Measurements from ENCODE around the gene PTPRN2.
"Not testable (repeated sequence)": the region's sequence is repeated elsewhere in the genome, so short reads cannot be mapped to it uniquely, and the experiment has no call there.

Gene PTPRN2

GRCh38 chr7:158470336-158470735, 117.3 kb downstream of the PTPRN2 start:
- no peak for DNase-seq (ENCODE audit: low read depth in 2 of 2, low spot score in 1 of 2)

DNA sequence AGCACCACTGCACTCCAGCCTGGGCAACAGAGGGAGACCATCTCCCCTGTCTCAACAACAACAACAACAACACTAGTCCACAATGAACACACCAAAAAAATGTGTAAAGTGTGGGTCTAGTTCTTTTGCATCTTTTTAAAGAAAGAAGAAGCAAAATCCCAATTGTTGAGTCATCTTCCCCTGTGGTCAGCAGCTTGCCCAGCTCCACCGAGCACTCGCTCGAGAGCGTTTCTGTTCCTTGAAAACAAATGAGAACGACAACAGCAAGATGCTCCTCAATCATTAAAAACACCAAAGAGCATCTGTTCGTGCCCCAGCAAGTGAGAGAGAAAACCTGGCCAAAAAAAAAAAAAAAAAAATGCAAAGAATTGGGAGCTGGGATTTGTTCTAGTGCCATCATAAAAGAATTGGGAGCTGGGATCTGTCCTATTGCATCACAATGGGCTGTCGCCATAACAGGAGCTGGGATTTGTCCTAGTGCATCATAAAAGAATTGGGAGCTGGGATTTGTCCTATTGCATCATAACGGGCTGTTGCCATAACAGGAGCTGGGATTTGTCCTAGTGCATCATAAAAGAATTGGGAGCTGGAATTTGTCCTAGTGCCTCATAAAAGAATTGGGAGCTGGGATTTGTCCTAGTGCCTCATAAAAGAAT, 118.1 kb downstream of the PTPRN2 start:
- no peak for DNase-seq (ENCODE audit: low read depth in 2 of 2, low spot score in 1 of 2)

- no peak for DNase-seq (ENCODE audit: low read depth in 2 of 2, low spot score in 1 of 2)
Observed at GRCh38 chr7:158468700-158469296, 118.8 kb downstream of the PTPRN2 start.

DNA sequence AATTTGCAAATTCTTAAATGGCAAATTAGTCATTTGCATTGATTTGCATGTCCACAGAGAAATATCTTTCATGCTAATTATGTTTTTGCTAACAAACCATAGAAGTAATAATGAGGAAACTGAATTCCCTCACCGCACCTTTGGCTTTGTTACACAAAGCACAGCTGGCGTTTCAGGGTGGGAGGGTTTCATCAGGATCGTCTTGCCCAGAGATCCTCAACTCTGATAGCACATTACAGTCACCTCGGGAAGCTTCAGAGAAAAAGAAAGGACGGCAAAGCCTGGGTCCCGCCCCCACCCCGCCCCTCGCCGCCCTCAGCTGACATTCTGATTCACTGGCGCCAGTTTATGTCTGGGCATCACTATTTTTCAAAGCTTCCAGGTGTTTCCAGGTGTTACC, 119.4 kb downstream of the PTPRN2 start:
- no peak for DNase-seq (ENCODE audit: low read depth in 2 of 2, low spot score in 1 of 2)

- no peak for DNase-seq (ENCODE audit: low read depth in 2 of 2, low spot score in 1 of 2)
Observed at GRCh38 chr7:158467562-158467961, 120.1 kb downstream of the PTPRN2 start.

- DNase-seq (ENCODE audit: low read depth in 2 of 2, low spot score in 1 of 2), result no peak
Observed at GRCh38 chr7:158463317-158463716, 124.3 kb downstream of the PTPRN2 start.

DNA sequence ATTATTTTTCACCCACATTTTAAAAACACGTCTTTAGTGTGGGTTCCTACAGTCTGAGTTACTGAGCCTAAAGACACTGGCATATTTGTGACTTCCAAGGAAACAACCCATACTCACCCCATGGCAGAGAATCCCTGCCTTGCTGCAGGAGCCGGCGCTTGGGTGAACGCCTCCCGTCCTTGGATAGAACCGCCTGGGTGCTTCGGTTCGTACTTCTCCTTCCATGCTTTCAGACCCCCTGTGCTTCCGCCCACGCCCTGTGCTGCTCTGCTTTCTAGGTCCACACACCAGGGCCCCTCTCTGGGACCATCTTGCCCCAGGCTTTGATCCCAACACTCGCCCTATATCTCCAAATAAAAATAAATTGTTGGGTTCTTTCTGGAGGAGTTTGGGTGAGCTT, 125.8 kb downstream of the PTPRN2 start:
- no peak for DNase-seq (ENCODE audit: low read depth in 2 of 2, low spot score in 1 of 2)

DNA sequence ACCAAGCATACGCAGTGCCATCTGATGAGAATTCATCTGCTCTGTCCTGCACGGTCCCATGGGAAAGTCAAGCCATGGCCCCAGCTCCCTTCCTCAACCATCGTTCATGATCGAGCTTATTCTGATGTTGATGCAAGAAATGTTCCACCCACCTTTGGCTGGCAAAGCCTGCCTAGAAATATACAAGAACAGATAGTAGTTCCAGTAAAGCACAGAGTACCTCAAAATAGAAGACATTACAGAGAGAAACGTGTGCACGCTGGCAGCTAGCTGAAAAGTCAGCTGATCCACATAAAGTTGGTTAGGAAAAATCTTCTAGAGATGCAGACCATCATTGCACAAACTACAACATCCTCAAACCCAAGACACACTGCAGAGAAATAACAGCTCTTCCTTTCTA, 127.0 kb downstream of the PTPRN2 start:
- DNase-seq (ENCODE audit: low read depth in 2 of 2, low spot score in 1 of 2), result no peak

- DNase-seq (ENCODE audit: low read depth in 2 of 2, low spot score in 1 of 2), result no peak
Observed at GRCh38 chr7:158458716-158459282, 128.8 kb downstream of the PTPRN2 start.

GRCh38 chr7:158458096-158458495, 129.5 kb downstream of the PTPRN2 start:
- no peak for DNase-seq (ENCODE audit: low read depth in 2 of 2, low spot score in 1 of 2)

DNA sequence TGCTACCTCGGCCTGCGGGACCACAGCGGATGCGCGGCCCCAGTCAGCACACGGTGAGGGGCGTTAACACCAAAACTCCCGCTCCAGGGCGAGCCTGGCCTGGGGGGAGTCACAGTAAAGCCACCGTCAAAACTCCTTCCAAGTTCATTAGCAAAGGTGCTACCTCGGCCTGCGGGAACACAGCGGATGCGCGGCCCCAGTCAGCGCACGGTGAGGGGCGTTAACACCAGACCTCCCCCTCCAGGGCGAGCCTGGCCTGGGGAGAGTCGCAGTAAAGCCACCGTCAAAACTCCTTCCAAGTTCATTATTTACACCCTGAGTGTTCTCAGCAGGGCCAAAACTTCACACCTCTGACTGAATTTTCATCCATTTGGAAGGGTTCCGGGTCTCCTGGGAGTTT, 130.0 kb downstream of the PTPRN2 start:
- not testable (repeated sequence) for DNase-seq (ENCODE audit: low read depth in 2 of 2, low spot score in 1 of 2)

- DNase-seq (ENCODE audit: low read depth in 2 of 2, low spot score in 1 of 2), result no peak
Observed at GRCh38 chr7:158454631-158455030, 133.0 kb downstream of the PTPRN2 start.

GRCh38 chr7:158453663-158454062, 134.0 kb downstream of the PTPRN2 start:
- DNase-seq (ENCODE audit: low read depth in 2 of 2, low spot score in 1 of 2), result no peak

DNA sequence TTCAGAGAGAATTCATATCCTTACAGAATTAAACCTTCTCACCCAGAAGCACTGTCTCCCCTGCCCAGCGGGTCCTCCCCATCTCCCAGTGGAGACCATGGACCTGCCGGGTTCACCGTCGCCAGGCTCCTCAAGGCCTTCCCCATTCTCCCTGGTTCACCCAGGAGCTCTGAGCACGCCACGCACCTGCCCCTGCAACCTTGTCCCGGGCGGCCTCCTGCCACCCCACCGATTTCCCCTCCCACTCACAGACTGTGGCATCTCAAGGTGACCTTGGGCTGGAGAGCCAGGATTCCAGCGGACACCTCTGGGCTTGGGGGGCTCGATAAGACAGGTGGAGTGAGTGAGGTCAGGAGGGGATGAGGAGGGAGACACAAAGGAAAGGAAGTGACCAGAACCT, 135.3 kb downstream of the PTPRN2 start:
- no peak for DNase-seq (ENCODE audit: low read depth in 2 of 2, low spot score in 1 of 2)

GRCh38 chr7:158450476-158451124, 137.0 kb downstream of the PTPRN2 start:
- DNase-seq (ENCODE audit: low read depth in 2 of 2, low spot score in 1 of 2), result no peak

DNA sequence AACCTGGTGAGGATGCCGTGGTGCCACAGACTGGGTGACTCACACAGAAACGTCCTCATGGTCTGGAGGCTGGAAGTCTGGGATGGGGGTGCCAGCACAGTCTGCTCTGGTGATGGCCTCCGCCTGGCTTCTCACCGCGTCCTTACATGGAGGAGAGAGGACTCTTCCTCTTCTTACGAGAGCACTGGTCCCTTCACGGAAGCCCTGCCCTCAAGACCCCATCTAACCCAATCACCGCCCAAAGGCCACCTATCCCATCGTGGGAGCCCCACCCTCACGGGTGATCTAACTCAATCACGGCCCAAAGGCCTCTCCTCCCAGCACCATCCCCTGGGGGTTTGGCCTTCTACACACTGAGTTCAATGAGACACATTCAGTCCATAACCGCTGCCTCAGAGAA, 137.7 kb downstream of the PTPRN2 start:
- DNase-seq (ENCODE audit: low read depth in 2 of 2, low spot score in 1 of 2), result no peak

DNA sequence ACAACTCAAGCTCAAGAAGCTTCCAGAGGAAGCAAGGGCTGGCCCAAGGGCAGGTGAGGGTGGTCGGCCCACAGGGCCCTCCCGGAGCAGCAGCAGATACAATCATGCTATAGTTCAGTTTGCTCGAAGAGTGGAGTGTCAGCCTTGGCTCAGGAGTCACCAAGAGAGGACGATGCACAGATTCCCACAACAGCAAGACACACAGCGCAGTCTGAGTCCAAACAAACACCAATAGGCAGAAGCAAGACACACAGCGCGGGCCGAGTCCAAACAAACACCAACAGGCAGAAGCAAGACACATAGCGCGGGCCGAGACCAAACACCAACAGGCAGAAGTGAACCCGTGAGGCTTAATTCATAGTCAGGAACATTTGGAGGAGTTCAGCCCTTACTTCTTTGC, 138.4 kb downstream of the PTPRN2 start:
- no peak for DNase-seq (ENCODE audit: low read depth in 2 of 2, low spot score in 1 of 2)

DNA sequence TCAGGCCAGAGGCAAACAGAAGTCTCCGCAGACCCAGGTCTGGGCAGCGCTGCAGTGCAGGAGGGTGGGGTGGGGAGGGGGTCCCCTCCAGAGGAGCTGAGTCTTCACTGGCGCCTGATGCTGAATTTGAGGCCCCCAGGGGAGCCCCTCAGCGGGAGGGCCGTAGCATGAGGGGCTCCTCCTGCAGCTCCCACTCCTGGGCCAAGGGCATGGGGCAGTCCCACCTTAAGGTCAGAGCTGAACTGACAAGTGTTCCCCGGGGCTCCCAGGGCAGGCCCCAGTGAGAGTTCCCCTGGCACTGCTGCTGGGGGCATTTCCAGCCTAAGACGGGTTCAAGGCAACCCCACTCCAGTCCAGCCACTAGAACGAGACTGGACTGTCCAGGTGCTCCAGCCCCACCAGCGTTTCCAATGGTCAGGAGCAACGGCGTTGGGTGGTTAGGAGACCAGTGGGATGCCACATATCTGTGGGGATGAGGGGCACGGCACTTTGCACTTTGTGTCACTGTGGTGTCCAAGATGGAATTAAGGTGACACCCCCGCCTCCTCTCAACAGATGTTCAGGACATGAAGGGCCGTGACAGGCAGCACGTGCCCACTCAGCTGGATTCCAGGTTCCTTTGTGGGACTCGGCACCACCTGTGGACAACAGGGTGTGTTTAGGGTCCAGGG, 139.1 kb downstream of the PTPRN2 start:
- DNase-seq (ENCODE audit: low read depth in 2 of 2, low spot score in 1 of 2), result no peak

DNA sequence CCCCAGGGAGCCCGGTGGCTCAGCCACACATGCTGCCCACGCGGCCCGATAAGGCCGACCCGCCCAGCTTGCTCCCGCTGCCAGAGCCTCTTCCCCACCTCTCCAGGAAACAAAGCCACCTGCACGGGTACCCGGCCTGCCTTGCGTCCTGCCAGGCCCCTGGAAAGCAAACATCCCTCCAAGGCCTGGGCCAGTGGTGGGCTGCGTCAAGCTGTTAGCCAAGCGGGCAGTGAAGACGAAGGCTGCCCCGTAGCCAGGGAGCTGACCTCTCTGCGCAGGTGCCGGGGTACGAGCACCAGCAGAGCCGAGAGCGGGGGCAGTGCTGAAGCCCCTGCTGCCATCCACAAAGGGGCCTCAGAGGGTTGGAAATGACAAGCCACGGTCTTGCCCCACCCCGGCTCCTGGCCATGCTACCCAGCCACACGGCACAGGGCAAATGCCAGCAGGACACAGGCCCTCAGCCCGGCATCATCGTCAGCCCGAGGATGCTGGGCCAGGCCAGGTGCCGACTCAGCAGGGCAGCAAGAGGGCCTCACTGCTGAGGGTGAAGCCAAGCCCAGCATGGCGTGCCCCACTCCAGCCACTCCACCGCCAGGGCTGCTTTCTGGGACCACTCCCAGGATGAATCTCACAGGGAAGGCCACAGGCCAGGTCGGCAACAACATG, 140.0 kb downstream of the PTPRN2 start:
- no peak for DNase-seq (ENCODE audit: low read depth in 2 of 2, low spot score in 1 of 2)

- no peak for DNase-seq (ENCODE audit: low read depth in 2 of 2, low spot score in 1 of 2)
Observed at GRCh38 chr7:158447151-158447505, 140.5 kb downstream of the PTPRN2 start.

DNA sequence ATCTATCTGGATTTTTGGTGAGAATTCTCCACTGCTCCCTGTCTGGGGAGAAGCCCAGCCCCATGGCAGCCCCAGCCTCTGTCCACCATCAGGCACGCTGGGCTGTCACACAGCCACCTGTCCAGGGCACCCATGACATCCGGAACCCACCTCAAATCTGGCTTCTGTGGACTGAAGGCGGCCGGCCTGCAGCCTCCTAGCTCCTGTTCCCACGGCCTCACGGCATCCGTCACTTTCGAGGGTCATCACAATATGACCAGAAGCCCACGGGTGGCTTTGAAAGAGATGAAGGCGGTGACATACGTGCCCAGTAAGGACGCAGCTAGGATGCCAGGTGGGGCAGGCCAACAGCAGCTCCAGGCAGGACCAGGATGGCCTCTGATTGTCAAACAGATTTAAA, 140.9 kb downstream of the PTPRN2 start:
- DNase-seq (ENCODE audit: low read depth in 2 of 2, low spot score in 1 of 2), result no peak

All from stimulated activated CD8-positive, alpha-beta memory T cell treated with anti-CD3 and anti-CD28 coated beads, Interleukin-4, amount 100 ng/mL, for 4 hours (primary cell).